ENCODE measurements around the gene HOXD9.

DNA sequence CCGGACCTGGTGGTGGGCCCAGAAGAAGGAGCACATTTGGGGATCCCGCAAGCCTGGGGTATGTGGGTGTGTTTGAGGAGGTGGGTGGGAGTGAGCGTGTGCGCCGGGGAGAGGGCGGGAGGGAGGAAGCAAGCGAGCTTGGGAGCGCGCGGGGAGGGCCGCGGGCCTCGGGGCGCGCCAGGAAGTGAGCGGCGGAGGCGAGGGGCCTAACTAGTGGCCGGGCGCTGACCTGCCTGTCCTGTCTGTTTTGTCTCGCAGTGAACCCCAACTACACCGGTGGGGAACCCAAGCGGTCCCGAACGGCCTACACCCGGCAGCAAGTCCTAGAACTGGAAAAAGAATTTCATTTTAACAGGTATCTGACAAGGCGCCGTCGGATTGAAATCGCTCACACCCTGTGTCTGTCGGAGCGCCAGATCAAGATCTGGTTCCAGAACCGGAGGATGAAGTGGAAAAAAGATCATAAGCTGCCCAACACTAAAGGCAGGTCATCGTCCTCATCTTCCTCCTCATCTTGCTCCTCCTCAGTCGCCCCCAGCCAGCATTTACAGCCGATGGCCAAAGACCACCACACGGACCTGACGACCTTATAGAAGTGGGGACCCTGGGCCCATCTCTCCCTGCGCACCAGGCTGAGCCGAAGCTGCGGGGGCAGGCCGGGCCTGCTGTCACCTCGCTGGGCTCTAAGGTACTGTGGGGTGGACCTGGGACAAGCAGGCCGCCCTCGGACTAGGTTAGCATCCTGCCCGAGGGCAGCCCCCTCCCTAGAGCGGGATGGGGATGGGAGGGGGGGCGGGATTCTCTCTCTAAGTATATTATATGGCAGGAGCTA, 30.0 kb downstream of the HOXD9 start:
- TF ChIP-seq, protein P1, sequence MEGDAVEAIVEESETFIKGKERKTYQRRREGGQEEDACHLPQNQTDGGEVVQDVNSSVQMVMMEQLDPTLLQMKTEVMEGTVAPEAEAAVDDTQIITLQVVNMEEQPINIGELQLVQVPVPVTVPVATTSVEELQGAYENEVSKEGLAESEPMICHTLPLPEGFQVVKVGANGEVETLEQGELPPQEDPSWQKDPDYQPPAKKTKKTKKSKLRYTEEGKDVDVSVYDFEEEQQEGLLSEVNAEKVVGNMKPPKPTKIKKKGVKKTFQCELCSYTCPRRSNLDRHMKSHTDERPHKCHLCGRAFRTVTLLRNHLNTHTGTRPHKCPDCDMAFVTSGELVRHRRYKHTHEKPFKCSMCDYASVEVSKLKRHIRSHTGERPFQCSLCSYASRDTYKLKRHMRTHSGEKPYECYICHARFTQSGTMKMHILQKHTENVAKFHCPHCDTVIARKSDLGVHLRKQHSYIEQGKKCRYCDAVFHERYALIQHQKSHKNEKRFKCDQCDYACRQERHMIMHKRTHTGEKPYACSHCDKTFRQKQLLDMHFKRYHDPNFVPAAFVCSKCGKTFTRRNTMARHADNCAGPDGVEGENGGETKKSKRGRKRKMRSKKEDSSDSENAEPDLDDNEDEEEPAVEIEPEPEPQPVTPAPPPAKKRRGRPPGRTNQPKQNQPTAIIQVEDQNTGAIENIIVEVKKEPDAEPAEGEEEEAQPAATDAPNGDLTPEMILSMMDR (IDR thresholded peaks at IDR 0.05; ENCODE audit: extremely low read depth in 1 of 2, insufficient read depth in 1 of 2, low read depth in 1 of 2, low read length in 2 of 2): no peak
- TF ChIP-seq MYC (IDR thresholded peaks at IDR 0.05; ENCODE audit: low read depth, low read length) (no peak), EZH2 (IDR thresholded peaks at IDR 0.05; ENCODE audit: borderline replicate concordance, low read depth, low read length, severe bottlenecking) (no peak)
- TF ChIP-seq, protein P2, sequence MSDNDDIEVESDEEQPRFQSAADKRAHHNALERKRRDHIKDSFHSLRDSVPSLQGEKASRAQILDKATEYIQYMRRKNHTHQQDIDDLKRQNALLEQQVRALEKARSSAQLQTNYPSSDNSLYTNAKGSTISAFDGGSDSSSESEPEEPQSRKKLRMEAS (IDR thresholded peaks at IDR 0.05; ENCODE audit: insufficient read depth, insufficient read length): no peak

Data from endothelial cell of umbilical vein (primary cell).